HG03521 (cell line): ENCODE data around the gene CES4A.
A peak's percentile ranks its signal among the peaks of the same experiment; 100 is the strongest.

ENCODE experiments used
- ATAC-seq: cut with Tn5 transposase; IDR thresholded peaks from one replicate; pipeline ENCODE4 v1.9.1; 2021; ENCODE audit warnings: mild to moderate bottlenecking, moderate library complexity; ENCODE audit not compliant: unreplicated experiment

Gene CES4A

DNA sequence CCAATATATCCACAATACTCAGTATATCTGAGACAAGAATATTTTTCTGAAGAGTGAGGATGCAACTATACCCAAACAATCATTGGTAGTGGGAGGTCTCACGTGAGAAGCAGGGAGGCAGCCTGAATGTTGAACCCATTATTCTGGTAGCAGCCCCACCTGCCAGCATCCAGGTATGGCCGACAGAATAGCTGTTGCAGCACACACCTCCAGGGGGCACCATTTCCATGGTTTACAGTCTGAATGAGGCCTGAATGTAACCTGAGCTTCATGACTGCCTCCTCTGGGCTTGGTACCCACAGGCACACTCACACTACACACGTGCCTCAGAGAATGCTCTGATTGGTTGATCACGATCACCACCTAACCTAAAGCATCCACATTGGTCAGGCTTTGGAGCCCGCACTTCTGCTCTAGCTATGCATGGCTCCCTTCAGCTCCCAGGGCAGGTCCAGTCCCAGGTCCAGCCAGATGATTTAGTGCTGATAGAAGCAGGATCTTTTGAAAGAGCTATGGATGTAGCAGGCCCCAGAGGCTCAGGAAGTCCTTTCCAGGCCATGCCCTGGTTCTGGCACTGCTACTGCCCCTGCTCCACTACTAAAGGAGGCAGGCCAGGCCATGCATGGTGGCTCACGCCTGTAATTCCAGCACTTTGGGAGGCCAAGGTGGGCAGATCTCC, 29.6 kb downstream of the CES4A start:
- ATAC-seq: peak; percentile 90

DNA sequence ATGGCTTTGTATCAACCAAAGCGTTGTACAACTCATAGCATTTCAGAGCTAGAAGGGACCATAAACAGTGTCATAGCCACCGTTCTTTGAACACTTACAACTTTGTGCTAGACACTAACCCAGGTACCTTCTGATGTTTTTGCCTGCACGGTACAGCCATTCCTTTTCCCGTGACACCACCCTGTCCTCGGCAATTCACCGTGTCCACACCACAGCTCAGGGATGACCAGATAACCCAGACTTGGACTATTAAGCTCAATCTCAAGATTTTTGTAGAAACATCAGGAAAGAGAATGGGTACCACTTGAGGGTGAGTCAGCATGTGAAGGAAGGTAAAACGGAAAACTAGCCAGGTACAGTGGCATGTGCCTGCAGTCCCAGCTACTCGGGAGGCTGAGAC, 30.8 kb downstream of the CES4A start:
- ATAC-seq: no peak

DNA sequence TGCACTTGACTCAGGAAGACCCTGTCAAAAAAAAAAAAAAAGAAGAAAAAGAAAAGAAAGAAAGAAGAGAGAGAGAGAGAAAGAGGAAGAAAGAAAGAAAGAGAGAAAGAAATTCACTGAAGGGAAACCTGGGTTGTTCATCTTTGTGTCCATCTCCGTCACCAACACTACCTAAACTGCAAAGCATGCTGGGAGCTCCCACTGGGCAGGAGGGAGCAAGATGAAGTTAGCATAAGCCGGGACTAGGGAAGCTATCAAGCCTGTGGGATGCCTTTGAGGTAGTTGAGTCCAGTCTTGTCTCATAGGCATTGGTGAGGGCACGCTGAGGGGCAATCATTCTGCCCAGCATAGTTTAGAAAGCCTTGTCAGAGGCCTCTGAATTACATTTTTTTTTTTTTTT, 32.9 kb downstream of the CES4A start:
- no peak for ATAC-seq

DNA sequence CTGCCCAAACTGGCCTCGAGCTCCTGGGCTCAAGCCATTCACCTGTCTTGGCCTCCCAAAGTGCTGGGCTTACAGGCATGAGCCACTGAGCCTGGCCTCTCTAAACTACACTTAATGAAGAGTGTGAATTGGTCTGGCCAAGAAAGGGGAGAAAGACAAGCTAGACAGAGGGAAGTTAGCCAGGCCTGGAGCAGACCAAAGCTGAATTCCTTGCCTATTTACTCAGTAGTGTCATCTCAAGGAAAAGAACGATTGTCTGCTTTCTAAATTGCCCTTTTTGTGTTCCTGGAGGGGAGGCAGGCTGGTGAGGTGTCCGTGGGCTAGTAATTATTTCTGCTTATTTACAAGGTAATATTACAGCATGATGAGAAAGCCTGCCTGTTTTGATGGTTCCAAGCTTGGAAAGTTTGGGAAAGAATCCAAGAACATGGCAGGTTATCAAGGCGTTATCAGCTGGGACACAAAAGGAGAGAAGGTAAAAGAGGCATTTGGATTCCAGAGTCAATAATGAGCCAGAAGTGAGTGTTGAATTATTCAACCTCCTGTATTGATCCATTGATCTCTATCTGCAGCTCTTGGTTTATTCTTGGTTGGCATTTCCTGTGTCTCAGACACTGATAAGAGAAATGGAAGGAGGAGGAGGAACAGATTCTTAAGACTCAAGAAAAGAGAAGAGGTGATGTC, 34.3 kb downstream of the CES4A start:
- no peak for ATAC-seq

DNA sequence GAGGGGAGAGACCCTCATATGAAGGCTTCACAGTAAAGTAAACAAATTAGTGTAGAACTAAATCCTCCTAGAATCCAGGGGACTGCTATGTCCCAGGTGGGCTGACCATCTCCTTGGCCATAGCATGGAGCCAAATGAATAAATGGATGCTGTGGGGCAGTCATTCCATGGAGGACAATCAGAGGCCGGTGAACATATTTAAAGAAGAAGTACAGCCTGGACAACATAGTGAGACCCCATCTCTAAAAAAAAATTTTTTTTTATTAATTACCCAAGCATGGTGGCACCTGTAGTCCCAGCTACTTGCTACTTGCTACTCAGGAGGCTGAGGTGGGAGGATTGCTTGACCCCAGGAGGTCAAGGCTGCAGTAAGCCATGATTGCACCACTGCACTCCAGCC, 35.3 kb downstream of the CES4A start:
- no peak for ATAC-seq

DNA sequence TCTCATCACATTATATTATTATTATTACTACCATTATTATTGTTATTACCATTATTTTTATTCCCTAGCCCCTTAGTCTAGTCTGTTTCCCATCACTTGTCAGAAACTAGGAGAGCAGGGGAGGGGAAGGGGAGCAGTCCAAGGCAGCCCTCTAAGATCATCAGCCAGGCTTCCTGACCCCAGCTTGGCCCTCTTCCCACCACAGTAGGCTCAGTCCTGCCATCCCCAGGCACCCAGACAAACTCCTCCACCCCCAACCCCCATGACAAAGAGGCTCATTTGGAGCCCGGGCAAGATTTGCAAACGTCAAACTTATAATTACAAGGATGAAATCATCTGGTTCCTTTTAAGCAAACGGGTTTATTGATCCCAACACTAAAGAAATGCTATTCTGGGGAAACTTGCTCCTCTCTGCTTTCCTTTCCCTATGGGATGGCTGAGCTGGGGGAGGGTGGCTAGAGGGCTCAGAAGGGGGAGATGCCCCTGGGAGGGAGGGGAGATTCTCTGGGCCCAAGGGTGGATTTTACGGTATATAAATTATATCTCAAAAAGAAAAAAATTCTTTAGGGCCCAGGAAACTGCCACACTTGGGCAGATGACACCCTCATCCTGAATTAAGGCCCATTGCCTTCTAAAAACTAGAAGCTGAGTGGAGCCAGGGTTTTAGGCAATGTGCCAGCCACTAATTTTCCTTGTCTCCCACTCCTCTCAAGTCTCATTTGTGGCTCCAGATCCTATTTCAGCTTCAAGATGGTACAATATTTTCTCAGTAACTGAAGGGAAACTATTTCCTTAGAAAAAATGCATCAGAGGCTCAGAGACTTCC, 36.2 kb downstream of the CES4A start:
- no peak for ATAC-seq

DNA sequence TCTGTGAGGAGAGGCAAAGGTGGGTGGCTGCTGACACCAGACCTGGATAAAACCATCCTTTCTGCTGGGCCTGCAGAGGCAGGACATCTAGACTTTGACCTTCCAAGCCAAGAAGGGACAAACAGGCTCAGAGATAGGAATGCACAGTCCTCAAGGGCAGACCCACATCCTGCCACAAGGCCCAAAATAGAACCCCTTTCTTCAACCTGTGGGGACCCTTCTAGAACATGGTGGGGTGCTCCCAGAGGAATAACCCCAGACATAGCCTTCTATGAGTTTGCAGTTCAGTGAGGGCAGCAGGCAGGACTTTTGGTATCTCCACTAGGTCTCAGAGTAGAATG, 36.8 kb downstream of the CES4A start:
- ATAC-seq: no peak

DNA sequence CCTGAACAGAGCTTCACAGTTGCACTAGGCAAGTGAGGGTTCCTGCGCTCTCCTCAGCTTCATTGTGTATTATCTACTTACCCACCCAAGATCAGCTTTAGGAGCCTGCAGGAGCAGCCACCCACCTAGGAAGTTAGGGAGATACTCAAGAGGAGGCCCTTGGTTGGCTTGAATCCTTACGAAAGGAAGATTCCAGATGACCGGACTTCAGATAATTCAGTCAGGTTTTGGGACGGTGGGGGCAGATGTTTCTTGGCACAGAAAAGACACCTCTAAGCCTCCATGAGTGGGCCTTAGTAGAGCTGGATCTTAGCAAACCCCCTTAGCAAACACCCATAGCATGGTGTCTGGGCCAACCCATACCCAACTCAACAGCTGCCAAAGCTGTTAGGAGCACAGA, 38.2 kb downstream of the CES4A start:
- ATAC-seq: no peak

DNA sequence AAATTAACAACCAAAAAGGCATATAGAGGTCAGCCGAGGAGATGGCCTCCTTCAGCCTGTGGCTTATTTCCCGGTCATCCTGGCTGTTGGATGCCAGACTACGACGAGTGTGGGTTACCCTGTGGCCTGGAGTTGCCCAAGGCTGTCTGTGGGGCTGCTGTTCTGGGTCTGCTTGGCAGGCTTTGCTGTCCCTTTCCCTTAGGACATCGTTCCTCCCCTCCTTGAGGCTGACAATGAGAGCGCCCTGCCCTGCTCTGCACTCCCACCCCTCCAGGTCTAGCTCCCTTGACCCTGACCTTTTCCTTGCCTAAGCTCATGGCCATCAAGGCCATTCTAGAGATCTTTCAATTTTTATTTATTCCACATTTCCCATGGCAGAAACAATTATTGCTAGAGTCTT, 38.7 kb downstream of the CES4A start:
- ATAC-seq: no peak

DNA sequence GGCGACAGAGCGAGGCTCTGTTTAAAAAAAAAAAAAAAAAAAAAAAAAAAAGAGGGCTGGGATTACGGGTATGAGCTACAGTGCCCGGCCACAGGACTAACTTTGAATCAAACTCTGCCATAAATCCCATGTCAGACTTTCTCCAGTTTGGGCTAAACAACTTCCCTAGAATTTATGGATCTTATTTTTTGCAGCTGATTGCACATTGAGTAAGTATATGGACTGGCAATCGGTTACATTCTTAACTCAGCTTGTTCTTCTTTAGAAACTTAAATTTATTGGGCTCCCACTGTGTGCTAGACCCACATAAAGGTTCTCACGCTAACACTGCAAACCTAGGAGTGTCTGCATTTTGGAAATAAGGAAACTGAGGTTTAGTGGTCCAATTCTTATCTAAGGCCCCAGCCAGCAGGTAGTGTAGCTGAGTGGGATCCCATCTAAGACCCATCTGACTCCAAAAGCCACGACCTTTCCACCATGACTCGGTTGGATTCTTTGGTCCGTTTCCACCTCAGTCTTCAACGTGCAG, 39.8 kb downstream of the CES4A start:
- ATAC-seq: no peak

DNA sequence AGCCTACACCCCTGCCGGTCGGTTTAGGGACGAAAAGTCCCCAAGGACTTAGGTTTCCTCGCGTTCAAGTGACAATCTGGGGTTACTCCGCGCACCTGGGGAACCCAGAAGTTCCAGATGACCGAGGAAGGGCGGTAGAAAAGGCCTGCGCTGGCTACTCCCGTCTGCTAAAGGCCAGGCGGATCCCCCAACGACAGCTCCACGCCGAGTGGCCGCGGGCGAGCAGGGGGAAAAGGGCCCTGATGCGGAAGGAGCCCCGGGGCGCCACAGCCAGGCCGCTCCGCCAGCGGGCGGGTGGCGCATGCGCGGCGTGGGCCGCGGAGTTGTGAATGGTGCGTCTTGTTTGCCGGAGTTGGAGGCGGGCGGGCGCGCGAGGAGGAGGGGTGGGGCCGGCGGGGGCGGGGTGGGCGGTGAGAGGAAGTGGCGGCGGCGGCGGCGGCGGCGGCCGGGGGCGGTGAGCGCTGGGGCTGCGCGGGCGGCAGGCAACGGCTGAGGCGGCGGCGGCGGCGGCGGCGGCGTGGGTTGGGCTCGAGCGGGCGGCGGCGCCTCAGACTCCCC, 40.4 kb downstream of the CES4A start, which contains the start of gene CBFB:
Gene CBFB, plus strand, starts transcription at position 454 of the 558 bp plus-strand sequence. CDS start 259 bp downstream, outside the sequence.
- peak; percentile 80 for ATAC-seq

DNA sequence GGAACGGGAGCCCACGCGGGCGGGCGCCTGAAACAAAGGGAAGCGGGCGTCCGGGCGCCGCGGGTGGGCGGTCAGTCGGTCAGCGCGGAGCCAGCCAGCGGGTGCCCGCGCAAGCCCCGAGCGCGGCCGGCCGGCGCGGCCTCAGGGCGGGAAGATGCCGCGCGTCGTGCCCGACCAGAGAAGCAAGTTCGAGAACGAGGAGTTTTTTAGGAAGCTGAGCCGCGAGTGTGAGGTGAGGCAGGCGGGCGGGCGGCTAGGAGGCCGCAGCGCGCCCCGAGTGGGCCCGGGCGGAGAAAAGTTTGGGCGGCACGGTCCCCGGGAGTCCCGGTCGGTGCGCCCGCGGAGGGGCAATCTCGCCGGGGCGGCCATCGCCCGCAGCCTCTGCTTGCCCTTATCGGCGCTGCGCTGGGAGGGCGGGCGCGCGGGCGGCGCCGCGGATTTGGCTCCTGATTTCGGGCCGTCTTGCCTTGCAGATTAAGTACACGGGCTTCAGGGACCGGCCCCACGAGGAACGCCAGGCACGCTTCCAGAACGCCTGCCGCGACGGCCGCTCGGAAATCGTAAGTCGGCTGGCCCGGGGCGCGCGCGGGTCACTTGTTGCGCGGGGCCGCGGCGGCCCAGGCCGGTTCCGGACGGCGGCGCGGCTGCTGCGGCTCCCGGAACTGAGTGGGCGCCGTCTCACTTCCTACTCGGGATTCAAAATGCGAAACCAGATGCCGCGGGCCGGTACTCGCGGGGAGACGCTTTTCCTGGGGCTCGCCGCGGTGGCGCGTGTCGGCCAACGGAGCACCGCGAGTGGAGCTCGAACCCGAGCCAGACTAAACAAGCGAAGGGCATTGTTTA, 41.1 kb downstream of the CES4A start:
- ATAC-seq: peak; percentile 40

DNA sequence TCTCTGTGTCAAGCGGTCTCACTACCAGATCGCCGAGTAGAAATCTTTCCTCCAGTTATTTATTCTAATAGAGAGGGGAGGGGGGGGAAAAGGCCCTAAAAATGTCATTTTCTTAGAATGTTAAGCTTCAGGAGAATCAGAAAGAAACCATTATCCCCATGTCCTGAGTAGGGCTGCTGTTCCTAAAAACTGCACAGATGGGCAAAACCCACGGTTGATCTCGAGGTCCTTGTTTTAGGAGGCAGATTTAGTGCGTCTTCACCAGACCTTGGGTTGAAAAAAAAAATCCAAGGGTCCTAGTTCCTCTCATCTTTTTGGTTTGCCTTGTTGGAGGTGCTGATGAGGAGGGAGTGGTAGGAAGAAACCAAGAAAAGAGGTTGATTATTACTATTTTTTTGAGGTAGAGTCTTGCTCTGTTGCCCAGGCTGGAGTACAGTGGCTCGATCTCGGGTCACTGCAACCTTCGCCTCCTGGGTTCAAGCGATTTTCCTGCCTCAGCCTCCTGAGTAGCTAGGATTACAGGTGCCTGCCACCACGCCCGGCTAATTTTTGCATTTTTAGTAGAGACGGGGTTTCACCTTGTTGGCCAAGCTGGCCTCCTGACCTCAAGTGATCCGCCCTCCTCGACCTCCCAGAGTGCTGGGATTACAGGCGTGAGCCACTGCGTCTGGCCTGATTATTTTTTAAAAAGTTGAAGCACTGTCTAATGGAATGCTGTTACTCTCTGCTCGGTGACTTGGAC, 42.0 kb downstream of the CES4A start:
- ATAC-seq: no peak

DNA sequence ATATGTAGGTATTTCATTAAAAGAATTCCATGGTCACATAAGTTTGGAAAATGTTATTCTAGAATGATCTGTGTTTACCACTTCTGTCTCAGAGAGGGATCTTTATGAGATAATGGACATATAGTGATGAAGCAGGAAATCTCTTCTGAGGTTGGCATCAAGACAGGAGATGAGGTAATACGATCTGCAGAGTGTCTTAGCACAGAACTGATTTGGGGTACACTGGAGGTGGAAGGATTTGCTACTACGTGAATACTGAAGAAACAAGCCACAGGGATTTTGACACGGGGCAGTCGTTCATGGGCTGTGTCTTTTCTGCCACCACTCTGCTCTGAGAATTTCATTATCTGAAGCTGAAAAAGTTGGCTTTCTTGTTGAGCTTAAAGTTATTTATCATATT, 46.1 kb downstream of the CES4A start:
- no peak for ATAC-seq

DNA sequence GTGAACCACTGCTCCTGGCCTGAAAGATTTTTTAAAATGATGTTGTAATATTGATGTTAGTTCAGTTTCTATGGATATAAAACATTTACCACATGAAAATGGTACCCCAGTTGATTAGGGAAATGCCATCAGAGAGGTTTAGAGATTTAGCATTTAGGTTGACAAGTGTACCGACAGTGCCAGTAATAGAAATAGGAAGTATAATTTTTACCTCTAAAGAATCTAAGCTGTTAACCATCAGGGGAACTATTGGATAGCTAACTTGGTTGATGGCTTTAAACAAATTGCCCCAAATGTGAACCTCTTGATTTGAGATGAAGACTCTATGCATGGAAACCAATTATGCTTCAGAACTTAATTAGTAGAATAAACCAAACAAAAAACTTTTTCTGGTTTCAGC, 47.0 kb downstream of the CES4A start:
- no peak for ATAC-seq

DNA sequence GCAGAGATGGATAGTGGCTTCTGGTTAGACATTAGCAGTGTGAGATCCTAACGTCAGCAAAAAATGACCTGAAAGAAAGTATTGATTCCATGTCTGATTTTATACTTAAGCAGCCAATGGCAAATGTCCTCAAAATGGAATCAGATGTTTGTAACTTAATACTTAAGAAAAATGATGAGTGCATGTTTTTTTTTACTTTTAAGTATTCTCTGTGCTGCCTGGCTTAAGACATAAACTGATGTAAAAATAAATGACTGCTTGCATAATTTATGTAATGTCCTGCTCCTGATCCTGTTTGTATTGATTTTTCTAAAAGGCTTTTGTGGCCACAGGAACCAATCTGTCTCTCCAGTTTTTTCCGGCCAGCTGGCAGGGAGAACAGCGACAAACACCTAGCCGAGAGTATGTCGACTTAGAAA, 47.9 kb downstream of the CES4A start:
- no peak for ATAC-seq

DNA sequence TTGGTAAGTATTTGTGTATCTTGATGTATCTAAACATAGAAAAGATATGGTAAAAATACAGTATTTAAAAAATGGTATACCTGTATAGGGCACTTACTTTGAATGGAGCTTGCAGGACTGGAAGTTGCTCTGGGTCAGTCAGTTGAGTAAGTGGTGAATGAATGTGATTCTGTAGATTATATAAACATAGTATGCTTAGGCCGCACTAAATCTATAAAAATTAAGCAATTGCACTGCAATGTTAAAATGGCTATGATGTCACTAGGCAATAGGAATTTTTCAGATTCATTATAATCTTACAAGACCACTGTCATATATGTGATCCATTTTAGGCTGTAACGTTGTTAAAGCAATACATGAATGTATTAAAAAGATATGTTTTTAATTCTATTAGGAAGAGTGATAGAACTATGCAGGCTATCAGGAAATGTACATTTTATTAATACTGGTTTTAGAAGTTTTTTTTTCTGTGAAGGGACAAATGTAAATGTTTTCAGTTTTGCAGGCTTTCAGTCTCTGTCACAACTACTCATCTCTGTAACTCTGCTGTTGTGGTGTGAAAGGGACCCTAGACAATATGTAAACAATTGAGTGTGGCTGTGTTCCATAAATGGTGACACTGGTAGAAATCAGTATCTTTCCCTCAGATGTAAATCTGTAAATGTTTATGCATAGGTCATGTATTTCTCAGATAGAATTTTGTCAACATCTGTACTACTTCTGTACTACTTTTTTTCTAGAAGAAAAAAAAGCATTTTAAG, 51.1 kb downstream of the CES4A start:
- ATAC-seq: no peak

DNA sequence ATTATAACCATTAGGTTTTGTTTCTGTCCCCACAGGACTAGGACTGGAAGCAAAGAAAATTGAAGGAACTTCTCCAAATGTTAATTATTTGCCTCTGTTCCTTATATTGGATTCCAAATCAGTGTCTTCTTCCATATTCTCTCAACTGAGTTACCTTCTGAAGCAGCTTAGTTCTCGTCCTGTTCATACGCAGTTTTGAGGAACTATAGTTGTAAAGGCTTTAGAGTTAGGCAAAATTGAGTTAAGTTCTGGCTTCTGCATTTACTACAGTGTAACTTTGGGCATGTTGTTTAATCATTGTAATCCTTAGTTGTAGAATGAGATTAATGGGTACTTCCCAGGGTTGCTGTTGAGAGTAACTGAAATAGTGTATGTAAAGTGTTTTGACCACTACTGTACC, 51.8 kb downstream of the CES4A start:
- ATAC-seq: no peak

DNA sequence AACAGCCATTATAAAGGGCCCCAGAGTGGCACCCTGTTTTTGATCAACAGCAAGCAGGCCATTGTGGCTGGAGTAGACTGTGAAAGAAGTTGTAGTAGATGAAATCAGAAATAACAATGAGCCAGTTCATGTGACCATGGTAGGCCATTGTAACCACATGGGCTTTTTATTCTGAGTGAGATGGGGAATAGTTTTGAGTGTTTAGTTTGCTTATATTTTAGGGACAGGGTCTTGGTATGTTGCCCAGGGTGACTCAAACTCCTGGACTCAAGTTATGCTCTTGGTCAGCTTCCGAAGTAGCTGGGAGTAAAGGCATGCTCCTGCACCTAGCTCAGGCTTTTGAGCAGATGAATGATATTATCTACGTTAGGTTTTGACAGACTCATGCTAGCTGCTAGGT, 52.5 kb downstream of the CES4A start:
- ATAC-seq: no peak
